Transverse colon (tissue), 4 donors: Measurements from ENCODE around the gene ASB16. TPM values are rescaled to one million over a fixed set of nuclear protein-coding genes. Genes with fewer than 3 reads are reported as not detected.
A peak's percentile ranks its signal among the peaks of the same experiment; 100 is the strongest.

Source experiments
- DNase-seq: peaks from one replicate; pipeline ENCODE4 v3.0.0-alpha.2; 2019
- H3K27ac ChIP-seq, 4 donors: fragments of 200-600 bp; sonication (generic); 2 replicates each; pipeline ENCODE4 v1.5.1; 2016 to 2018; ENCODE audit warnings: inconsistent platforms in 4 of 4
- H3K27me3 ChIP-seq: fragments of 200-600 bp; sonication (generic); 2 replicates; pipeline ENCODE4 v1.5.1; 2017; ENCODE audit warnings: inconsistent platforms
- H3K36me3 ChIP-seq, 4 donors: fragments of 200-600 bp; sonication (generic); 2 replicates each; pipeline ENCODE4 v1.5.1; 2017 to 2019; ENCODE audit warnings: inconsistent platforms in 4 of 4
- H3K4me1 ChIP-seq, 4 donors: fragments of 200-600 bp; sonication (generic); 2 replicates each; pipeline ENCODE4 v1.5.1; 2017 to 2020; ENCODE audit warnings: inconsistent platforms in 4 of 4
- H3K4me3 ChIP-seq, 4 donors: fragments of 200-600 bp; sonication (generic); 1 replicate in 1 of 4; 2 replicates in 3 of 4; pipeline versions ENCODE4 v1.5.1 to v1.6.1; 2017 to 2019; ENCODE audit warnings: inconsistent platforms in 4 of 4
- H3K9me3 ChIP-seq, 2 donors: fragments of 200-600 bp; sonication (generic); 2 replicates each; pipeline ENCODE4 v1.5.1; 2017 to 2019; ENCODE audit warnings: inconsistent platforms in 2 of 2
- CTCF ChIP-seq, 5 experiments: fragments of 200-600 bp in 3 of 5; fragments of 450-650 bp in 2 of 5; sonication (generic) in 3 of 5; IDR thresholded peaks; 1 replicate in 2 of 5; 2 replicates in 3 of 5; pipeline ENCODE4 v1.5.1; 2016 to 2017; ENCODE audit warnings: antibody characterized with exemption in 5 of 5, inconsistent platforms in 3 of 5, mild to moderate bottlenecking in 2 of 5, moderate library complexity in 1 of 5
- EP300 ChIP-seq: sonication (generic); formaldehyde crosslinking; IDR thresholded peaks from one replicate; pipeline ENCODE4 v1.6.1; 2017; ENCODE audit warnings: antibody characterized with exemption, low read depth
- POLR2A ChIP-seq: fragments of 450-650 bp; IDR thresholded peaks from one replicate; pipeline ENCODE4 v1.6.1; 2016; ENCODE audit warnings: antibody characterized with exemption, mild to moderate bottlenecking, moderate library complexity
- POLR2AphosphoS5 ChIP-seq, 3 donors: sonication (generic); formaldehyde crosslinking; IDR thresholded peaks; one replicate each; pipeline ENCODE4 v1.6.1; 2016; ENCODE audit warnings: antibody characterized with exemption in 3 of 3
- WGBS, 2 donors: methylation state at CpG; one replicate each; pipeline ENCODE4 v1.1.5; 2018; ENCODE audit warnings: low coverage in 1 of 2; 5-methylcytosine and 5-hydroxymethylcytosine counted together
- in situ Hi-C, 4 donors: fragments of 200-750 bp; cut with MboI; loops; one replicate each; pipeline versions ENCODE4 v1.15.0 to v1.15.1; 2017; ENCODE audit warnings: low sequenced_read_pairs in 3 of 4, low pct_ligation_motif_present in 1 of 4, low pct_unique_long_range_greater_than_20kb in 1 of 4
- intact Hi-C: fragments of 100-400 bp; cut with DNase I; formaldehyde crosslinking; loops from one replicate; pipeline ENCODE4 v1.15.1; 2023; ENCODE audit warnings: low total_unique reads
- total RNA-seq, 4 donors: library from RNA; depleted of rRNA; stranded (reverse); fragments of >200 nt; gene quantifications; one replicate each; pipeline ENCODE4 v1.1.0, GENCODE V29; 2016

The ASB16 gene
- total RNA-seq, 4 donors from 2014 or later: 1.2 to 2.6 TPM; not detected in 2

GRCh38 chr17:44183024-44183423 is 12.5 kb downstream of the ASB16 start:
- in situ Hi-C loops (no loop called here), intact Hi-C loops (loop anchor here (10.0 kb wide), 1 partner anchor 962 kb away; the partner anchor contains the start of gene HEXIM1)
- DNase-seq: no peak
- no peak overlapping the region for H3K4me3 ChIP-seq
- no peaks in the 10 kb centered on the region for H3K27me3 ChIP-seq
- WGBS, 2 donors: 91 to 100% methylated on average over 1 to 2 of the region's 2 CpGs
- TF ChIP-seq POLR2AphosphoS5 (IDR thresholded peaks at IDR 0.05): no peak
- no peak for TF ChIP-seq POLR2A
- no peak for TF ChIP-seq CTCF (IDR thresholded peaks at IDR 0.05)
- TF ChIP-seq EP300: no peak
- H3K9me3 ChIP-seq: no peaks in the 10 kb centered on the region
- peaks cover 11 to 23% (median 19%) of the 10 kb centered on the region in 4 donors for H3K4me1 ChIP-seq
- no peak overlapping the region for H3K27ac ChIP-seq
- peaks cover 0 to 7% (median 0%) of the 10 kb centered on the region in 4 donors for H3K36me3 ChIP-seq

GRCh38 chr17:44184212-44184810 is 13.8 kb downstream of the ASB16 start:
- H3K9me3 ChIP-seq: no peaks in the 10 kb centered on the region
- intact Hi-C loops (loop anchor here (10.0 kb wide), 1 partner anchor 960 kb away; the partner anchor contains the start of gene HEXIM1), in situ Hi-C loops (no loop called here)
- no peak overlapping the region for H3K27ac ChIP-seq
- peaks cover 0 to 4% (median 0%) of the 10 kb centered on the region in 4 donors for H3K36me3 ChIP-seq
- WGBS, 2 donors: 92% methylated on average over 6 to 8 of the region's 8 CpGs
- H3K27me3 ChIP-seq: no peaks in the 10 kb centered on the region
- H3K4me3 ChIP-seq: no peak overlapping the region
- TF ChIP-seq EP300: no peak
- TF ChIP-seq POLR2AphosphoS5 (IDR thresholded peaks at IDR 0.05): no peak
- TF ChIP-seq CTCF (IDR thresholded peaks at IDR 0.05): no peak
- no peak for TF ChIP-seq POLR2A
- DNase-seq: no peak
- peaks cover 11 to 29% (median 23%) of the 10 kb centered on the region in 4 donors for H3K4me1 ChIP-seq

GRCh38 chr17:44186307-44187130 is 16.0 kb downstream of the ASB16 start, which contains the start of gene TMUB2:
TSS of gene TMUB2 (plus strand) at chr17:44186972. CDS start at chr17:44187709, 737 bp downstream.
- in situ Hi-C loops (no loop called here), intact Hi-C loops (loop anchor here (10.0 kb wide), 1 partner anchor 958 kb away; the partner anchor contains the start of gene HEXIM1)
- H3K9me3 ChIP-seq: no peaks in the 10 kb centered on the region
- H3K36me3 ChIP-seq: peaks cover 0 to 6% (median 0%) of the 10 kb centered on the region in 4 donors
- H3K4me3 ChIP-seq: peak within 1 kb of the TSS; percentile 92 to 95 (median 93)
- H3K4me1 ChIP-seq: peaks cover 11 to 29% (median 23%) of the 10 kb centered on the region in 4 donors
- TF ChIP-seq POLR2AphosphoS5 (IDR thresholded peaks at IDR 0.05) (peak; percentile 86 to 92 (median 90)), POLR2A (peak; percentile 84), EP300 (peak; percentile 20), CTCF (IDR thresholded peaks at IDR 0.05) (no peak)
- H3K27ac ChIP-seq: peak within 1 kb of the TSS; percentile 95 to 97 (median 96)
- no peaks in the 10 kb centered on the region for H3K27me3 ChIP-seq
- WGBS, 2 donors: 0% methylated on average over 23 to 50 of the region's 50 CpGs
- peak; percentile 100 for DNase-seq
